ENCODE data around the gene PRDM16. TPM values are rescaled to one million over a fixed set of nuclear protein-coding genes. Genes with fewer than 3 reads are reported as not detected.

PRDM16 gene
- total RNA-seq, 1 experiment from 2014 or later, result 6.1 TPM

DNA sequence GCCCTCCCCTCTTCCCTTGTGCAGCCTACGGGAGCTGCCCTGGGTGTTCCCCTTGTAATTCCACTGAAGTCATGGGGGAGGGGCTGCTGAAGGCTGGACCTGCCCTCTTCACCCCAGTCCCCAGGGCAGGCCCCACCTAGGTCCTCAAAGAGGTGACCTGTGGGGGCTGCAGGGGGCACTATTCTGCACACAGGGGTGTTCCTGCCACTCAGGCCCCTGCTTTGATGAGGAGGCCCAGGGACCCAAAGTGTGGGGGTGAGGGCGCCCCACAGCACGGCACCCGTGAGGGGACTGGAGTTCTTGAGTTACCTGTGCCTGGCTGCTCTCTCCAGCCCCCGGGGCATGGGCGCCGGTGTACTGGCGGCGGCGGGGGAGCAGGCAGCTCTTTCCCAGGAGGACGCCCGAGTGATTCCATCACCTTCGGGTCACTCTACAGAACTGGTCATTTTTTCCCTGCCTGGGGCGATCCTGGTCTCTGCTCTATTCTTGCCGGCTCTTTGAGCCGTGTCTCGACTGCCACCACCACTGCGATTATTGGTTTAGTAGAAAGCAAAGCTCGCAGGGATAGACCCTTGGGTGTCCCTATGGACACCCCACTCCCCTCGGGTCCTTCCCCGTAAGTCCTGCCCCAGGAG lies 6.9 kb upstream of the PRDM16 start:
- H3K36me3 ChIP-seq (ENCODE audit: control insufficient read depth in 1 of 2, insufficient read depth in 2 of 2, low read length in 2 of 2), result no peaks in the 10 kb centered on the region
- no peak overlapping the region for H3K9ac ChIP-seq (ENCODE audit: low read length)
- H3K27ac ChIP-seq (ENCODE audit: low read depth, low read length), result no peak overlapping the region
- no peaks in the 10 kb centered on the region for H4K20me1 ChIP-seq (ENCODE audit: insufficient read depth)
- intact Hi-C loops (cut with micrococcal nuclease), result no loop called here
- ATAC-seq (no peak), DNase-seq (ENCODE audit: low read depth, low spot score) (no peak)
- ChIA-PET POLR2A (no interaction called here), RAD21 (ENCODE audit: low non-redundant PET in 1 of 2, low total read pairs in 2 of 2, uncharacterized antibody in 2 of 2, unreplicated experiment in 2 of 2) (no interaction called here), CTCF (no interaction called here)
- no peak overlapping the region for H3K4me3 ChIP-seq (replicated peaks in 1 of 2; ENCODE audit: low read depth in 1 of 2, low read length in 2 of 2)
- H3K4me2 ChIP-seq (ENCODE audit: low read length), result no peak overlapping the region
- H2AFZ ChIP-seq (ENCODE audit: low read depth, low read length, poor library complexity, severe bottlenecking), result no peak overlapping the region
- H3K79me2 ChIP-seq (ENCODE audit: insufficient read depth, low read length), result no peaks in the 10 kb centered on the region
- H3K27me3 ChIP-seq (ENCODE audit: insufficient read depth, low read length), result peaks cover 1% of the 10 kb centered on the region; the same call in 1 of the 2 replicates
- no TSS peak for BruUV-seq (replicated peaks)
- H3K4me1 ChIP-seq (ENCODE audit: control insufficient read depth in 1 of 2, insufficient read depth in 2 of 2, low read length in 2 of 2), result no peaks in the 10 kb centered on the region
- no peaks in the 10 kb centered on the region for H3K9me2 ChIP-seq (ENCODE audit: insufficient read depth)
- no peaks in the 10 kb centered on the region for H3K9me3 ChIP-seq (ENCODE audit: control insufficient read depth in 1 of 2, insufficient read depth in 1 of 2, low read depth in 1 of 2, low read length in 2 of 2)
- TF ChIP-seq ZBTB33 (IDR thresholded peaks at IDR 0.05; ENCODE audit: extremely low read depth, insufficient replicate concordance, low read length), result no peak
- no peak for TF ChIP-seq CEBPB (IDR thresholded peaks at IDR 0.05; ENCODE audit: low read depth)
- no peak for TF ChIP-seq SRF (IDR thresholded peaks at IDR 0.05; ENCODE audit: low read depth)
- no peak for TF ChIP-seq ZFX (IDR thresholded peaks at IDR 0.05)
- no peak for TF ChIP-seq POLR2A (IDR thresholded peaks at IDR 0.05; ENCODE audit: borderline replicate concordance, extremely low read depth, insufficient read depth, insufficient read length)
- no peak for TF ChIP-seq CBX3 (IDR thresholded peaks at IDR 0.05; ENCODE audit: low read depth)
- no peak for TF ChIP-seq EZH2phosphoT487 (IDR thresholded peaks at IDR 0.05; ENCODE audit: borderline replicate concordance)
- TF ChIP-seq, protein P1, sequence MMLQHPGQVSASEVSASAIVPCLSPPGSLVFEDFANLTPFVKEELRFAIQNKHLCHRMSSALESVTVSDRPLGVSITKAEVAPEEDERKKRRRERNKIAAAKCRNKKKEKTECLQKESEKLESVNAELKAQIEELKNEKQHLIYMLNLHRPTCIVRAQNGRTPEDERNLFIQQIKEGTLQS (IDR thresholded peaks at IDR 0.05), result no peak
- no peak for TF ChIP-seq RAD21 (IDR thresholded peaks at IDR 0.05; ENCODE audit: low read depth)
